IgD-negative memory B cell (primary cell): ENCODE data around the gene PTPN3. TPM values are rescaled to one million over a fixed set of nuclear protein-coding genes. Genes with fewer than 3 reads are reported as not detected.
A peak's percentile ranks its signal among the peaks of the same experiment; 100 is the strongest.

ENCODE experiments used
- H3K27ac Mint-ChIP-seq, 3 donors: one replicate each; pipeline ENCODE4 v1.8.0; 2020 to 2022; ENCODE audit warnings: mild to moderate bottlenecking in 3 of 3, mixed read lengths in 3 of 3, moderate library complexity in 1 of 3
- H3K27me3 Mint-ChIP-seq: one replicate; pipeline ENCODE4 v1.8.0; 2021; ENCODE audit warnings: mixed read lengths
- H3K36me3 Mint-ChIP-seq: one replicate; pipeline ENCODE4 v1.8.0; 2020; ENCODE audit warnings: mild to moderate bottlenecking, mixed read lengths
- H3K4me1 Mint-ChIP-seq, 3 donors: one replicate each; pipeline ENCODE4 v1.8.0; 2020 to 2022; ENCODE audit warnings: mixed read lengths in 3 of 3, mild to moderate bottlenecking in 1 of 3
- H3K4me3 Mint-ChIP-seq, 4 donors: one replicate each; pipeline ENCODE4 v1.8.0; 2020 to 2022; ENCODE audit warnings: mild to moderate bottlenecking in 4 of 4, mixed read lengths in 4 of 4, moderate library complexity in 3 of 4
- H3K9me3 Mint-ChIP-seq, 3 donors: one replicate each; pipeline ENCODE4 v1.8.0; 2020 to 2021; ENCODE audit warnings: mixed read lengths in 3 of 3, mild to moderate bottlenecking in 1 of 3
- polyA plus RNA-seq: library from polyadenylated mRNA; unstranded; fragments of 300-500 nt; fragmentation: Illumina TruSeq; gene quantifications from one replicate; pipeline ENCODE4 v1.2.3, GENCODE V29; 2021

Gene PTPN3
- polyA plus RNA-seq, 1 donor from 2014 or later, result not detected

- peak overlapping the region in 2 of 3 donors; percentile 20 to 46 for H3K27ac Mint-ChIP-seq
- peaks cover 8% of the 10 kb centered on the region for H3K27me3 Mint-ChIP-seq
- no peaks in the 10 kb centered on the region for H3K36me3 Mint-ChIP-seq
- peak overlapping the region in 3 of 4 donors; percentile 27 to 48 (median 41) for H3K4me3 Mint-ChIP-seq
- no peaks in the 10 kb centered on the region for H3K9me3 Mint-ChIP-seq
- H3K4me1 Mint-ChIP-seq, result peaks cover 18 to 30% (median 27%) of the 10 kb centered on the region in 3 donors
Observed at GRCh38 chr9:109399258-109399767, 98.8 kb downstream of the PTPN3 start.

- Mint-ChIP-seq H3K4me3 (no peak overlapping the region), H3K27me3 (peaks cover 7% of the 10 kb centered on the region), H3K27ac (peak overlapping the region in 2 of 3 donors; percentile 5 to 79), H3K4me1 (peaks cover 0 to 2% (median 2%) of the 10 kb centered on the region in 3 donors), H3K36me3 (peaks cover 2% of the 10 kb centered on the region), H3K9me3 (no peaks in the 10 kb centered on the region)
Observed at GRCh38 chr9:109391176-109391575, 106.9 kb downstream of the PTPN3 start.

- no peak overlapping the region for H3K27ac Mint-ChIP-seq
- H3K27me3 Mint-ChIP-seq, result peaks cover 15% of the 10 kb centered on the region
- peaks cover 2% of the 10 kb centered on the region for H3K36me3 Mint-ChIP-seq
- peaks cover 2% of the 10 kb centered on the region in 3 donors for H3K4me1 Mint-ChIP-seq
- H3K9me3 Mint-ChIP-seq, result peaks cover 0 to 4% (median 0%) of the 10 kb centered on the region in 3 donors
- no peak overlapping the region for H3K4me3 Mint-ChIP-seq
Observed at GRCh38 chr9:109387856-109388255, 110.3 kb downstream of the PTPN3 start.

DNA sequence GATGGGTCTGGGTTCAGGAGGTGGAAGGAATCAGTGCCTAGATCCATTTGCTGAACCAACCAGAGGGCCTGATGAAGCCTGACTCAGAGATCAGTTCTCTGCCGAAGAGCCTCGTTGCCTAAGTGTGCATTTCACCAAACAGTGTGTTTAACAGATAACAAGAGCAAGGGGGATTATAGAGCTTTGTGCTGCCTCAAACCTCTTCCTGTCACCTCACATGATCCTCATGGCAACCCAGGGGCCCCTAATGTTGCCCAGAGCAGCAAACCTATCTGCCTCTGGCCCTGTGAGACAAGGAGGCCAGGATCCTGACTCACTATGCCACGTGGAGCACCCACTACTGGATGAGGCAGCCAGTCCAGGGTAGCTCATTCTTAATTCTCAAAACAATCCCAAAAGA is 110.9 kb downstream of the PTPN3 start:
- peak overlapping the region in 1 of 3 donors; percentile 22 for H3K27ac Mint-ChIP-seq
- peaks cover 2% of the 10 kb centered on the region for H3K36me3 Mint-ChIP-seq
- peaks cover 0 to 4% (median 0%) of the 10 kb centered on the region in 3 donors for H3K9me3 Mint-ChIP-seq
- H3K27me3 Mint-ChIP-seq, result peaks cover 18% of the 10 kb centered on the region
- H3K4me3 Mint-ChIP-seq, result no peak overlapping the region
- peaks cover 2 to 6% (median 5%) of the 10 kb centered on the region in 3 donors for H3K4me1 Mint-ChIP-seq

DNA sequence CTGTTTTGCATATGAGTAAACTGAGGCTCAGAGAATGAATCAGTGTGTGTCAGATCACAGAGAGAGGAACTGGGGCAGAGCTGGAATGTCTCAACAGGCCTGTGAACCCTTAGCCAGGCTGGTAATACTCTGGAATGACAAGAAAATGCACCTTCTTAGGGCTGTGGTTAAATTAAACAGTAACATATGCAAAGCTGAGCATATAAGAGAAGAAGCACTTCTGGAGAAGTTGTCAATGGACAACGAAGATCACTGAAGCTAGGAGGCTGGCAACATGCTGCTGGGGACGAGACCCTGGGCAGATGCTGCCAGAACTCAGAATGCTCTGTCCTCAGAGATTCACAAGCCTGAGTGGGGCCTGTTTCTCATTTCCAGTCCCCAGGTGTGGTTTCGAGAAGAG is 112.6 kb downstream of the PTPN3 start:
- no peaks in the 10 kb centered on the region for H3K36me3 Mint-ChIP-seq
- peaks cover 25% of the 10 kb centered on the region for H3K27me3 Mint-ChIP-seq
- H3K27ac Mint-ChIP-seq, result no peak overlapping the region
- peaks cover 0 to 4% (median 0%) of the 10 kb centered on the region in 3 donors for H3K9me3 Mint-ChIP-seq
- H3K4me1 Mint-ChIP-seq, result peaks cover 5 to 18% (median 6%) of the 10 kb centered on the region in 3 donors
- H3K4me3 Mint-ChIP-seq, result no peak overlapping the region

DNA sequence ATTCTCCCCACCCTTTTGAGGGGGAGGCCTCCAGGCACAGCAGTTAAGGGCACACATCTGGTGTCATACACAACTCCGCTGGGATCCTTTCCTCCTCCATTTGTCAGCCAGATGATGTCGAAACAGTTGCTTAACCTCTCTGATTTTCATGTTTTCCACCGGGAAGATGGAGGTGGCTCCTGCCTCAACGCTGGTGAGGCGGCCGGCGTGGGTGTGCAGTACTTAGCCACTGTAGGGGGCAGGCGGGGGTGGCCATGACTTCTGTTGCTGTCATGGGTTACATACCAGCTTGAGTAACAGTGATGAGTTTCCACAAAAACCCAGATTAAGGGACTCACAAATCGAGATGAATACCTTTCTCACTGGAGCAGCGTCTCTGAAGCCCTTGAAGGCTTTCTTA is 114.2 kb downstream of the PTPN3 start:
- no peak overlapping the region for H3K4me3 Mint-ChIP-seq
- no peak overlapping the region for H3K27ac Mint-ChIP-seq
- H3K36me3 Mint-ChIP-seq, result no peaks in the 10 kb centered on the region
- peaks cover 25% of the 10 kb centered on the region for H3K27me3 Mint-ChIP-seq
- peaks cover 0 to 4% (median 0%) of the 10 kb centered on the region in 3 donors for H3K9me3 Mint-ChIP-seq
- H3K4me1 Mint-ChIP-seq, result peaks cover 5 to 18% (median 6%) of the 10 kb centered on the region in 3 donors

GRCh38 chr9:109383356-109383755 is 114.8 kb downstream of the PTPN3 start:
- Mint-ChIP-seq H3K27me3 (peaks cover 25% of the 10 kb centered on the region), H3K36me3 (no peaks in the 10 kb centered on the region), H3K9me3 (peaks cover 0 to 4% (median 0%) of the 10 kb centered on the region in 3 donors), H3K4me3 (no peak overlapping the region), H3K4me1 (peaks cover 5 to 18% (median 6%) of the 10 kb centered on the region in 3 donors), H3K27ac (no peak overlapping the region)

GRCh38 chr9:109382585-109382984 is 115.5 kb downstream of the PTPN3 start:
- no peak overlapping the region for H3K27ac Mint-ChIP-seq
- H3K27me3 Mint-ChIP-seq, result peaks cover 25% of the 10 kb centered on the region
- peaks cover 0 to 4% (median 0%) of the 10 kb centered on the region in 3 donors for H3K9me3 Mint-ChIP-seq
- no peaks in the 10 kb centered on the region for H3K36me3 Mint-ChIP-seq
- peaks cover 5 to 20% (median 8%) of the 10 kb centered on the region in 3 donors for H3K4me1 Mint-ChIP-seq
- no peak overlapping the region for H3K4me3 Mint-ChIP-seq

- Mint-ChIP-seq H3K27me3 (peaks cover 25% of the 10 kb centered on the region), H3K9me3 (peaks cover 0 to 4% (median 0%) of the 10 kb centered on the region in 3 donors), H3K27ac (no peak overlapping the region), H3K36me3 (no peaks in the 10 kb centered on the region), H3K4me1 (peaks cover 5 to 20% (median 8%) of the 10 kb centered on the region in 3 donors), H3K4me3 (no peak overlapping the region)
Observed at GRCh38 chr9:109382182-109382581, 115.9 kb downstream of the PTPN3 start.

- Mint-ChIP-seq H3K4me3 (peak overlapping the region in 1 of 4 donors; percentile 74), H3K27ac (no peak overlapping the region), H3K9me3 (peaks cover 0 to 4% (median 0%) of the 10 kb centered on the region in 3 donors), H3K27me3 (peaks cover 25% of the 10 kb centered on the region), H3K4me1 (peaks cover 5 to 18% (median 8%) of the 10 kb centered on the region in 3 donors), H3K36me3 (no peaks in the 10 kb centered on the region)
Observed at GRCh38 chr9:109381011-109381729, 116.9 kb downstream of the PTPN3 start.

GRCh38 chr9:109379513-109379912 is 118.6 kb downstream of the PTPN3 start:
- Mint-ChIP-seq H3K27me3 (peaks cover 28% of the 10 kb centered on the region), H3K4me3 (no peak overlapping the region), H3K4me1 (peaks cover 5 to 18% (median 8%) of the 10 kb centered on the region in 3 donors), H3K36me3 (no peaks in the 10 kb centered on the region), H3K9me3 (no peaks in the 10 kb centered on the region), H3K27ac (peak overlapping the region in 1 of 3 donors; percentile 49)

DNA sequence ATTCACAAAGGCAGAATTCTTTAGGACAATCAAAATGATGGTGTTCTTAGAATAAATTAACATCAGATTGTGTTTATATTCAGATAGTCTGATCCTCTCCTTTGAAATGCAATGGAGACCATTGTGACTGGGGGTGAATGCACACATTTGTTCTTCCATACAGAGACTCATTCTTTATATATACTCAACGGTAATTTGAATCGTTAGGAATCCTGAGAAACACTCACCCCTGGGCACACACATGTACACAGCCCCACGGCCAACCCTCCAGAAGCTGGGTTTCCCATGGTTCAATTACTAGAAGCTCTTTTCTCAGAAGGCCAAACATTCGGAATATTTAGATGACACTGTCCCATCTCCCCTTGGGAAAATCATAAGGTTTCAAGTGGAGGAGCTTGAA is 119.8 kb downstream of the PTPN3 start:
- peaks cover 0 to 2% (median 0%) of the 10 kb centered on the region in 3 donors for H3K9me3 Mint-ChIP-seq
- no peaks in the 10 kb centered on the region for H3K36me3 Mint-ChIP-seq
- peaks cover 22% of the 10 kb centered on the region for H3K27me3 Mint-ChIP-seq
- peaks cover 5 to 18% (median 8%) of the 10 kb centered on the region in 3 donors for H3K4me1 Mint-ChIP-seq
- peak overlapping the region in 1 of 4 donors; percentile 50 for H3K4me3 Mint-ChIP-seq
- H3K27ac Mint-ChIP-seq, result no peak overlapping the region

DNA sequence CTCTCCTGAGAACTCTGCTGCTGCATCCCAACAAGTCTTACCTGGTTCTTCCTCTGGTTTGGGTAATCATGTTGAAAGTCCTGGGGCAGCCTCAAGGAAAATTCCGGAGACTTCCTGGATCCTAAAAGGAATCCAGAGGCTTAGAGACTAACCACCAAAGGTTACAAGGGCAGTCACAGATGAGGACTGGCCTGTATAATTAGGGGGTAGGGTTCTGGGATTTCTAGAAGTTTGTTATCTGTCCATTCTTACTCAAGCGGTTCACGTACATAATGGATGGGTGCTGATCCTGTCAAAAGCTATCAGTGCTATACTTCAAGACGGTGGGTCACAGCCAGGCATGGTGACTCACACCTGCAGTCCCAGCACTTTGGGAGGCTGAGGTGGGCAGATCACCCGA is 125.9 kb downstream of the PTPN3 start:
- H3K4me1 Mint-ChIP-seq, result no peaks in the 10 kb centered on the region
- H3K4me3 Mint-ChIP-seq, result no peak overlapping the region
- no peaks in the 10 kb centered on the region for H3K36me3 Mint-ChIP-seq
- H3K27me3 Mint-ChIP-seq, result peaks cover 11% of the 10 kb centered on the region
- H3K27ac Mint-ChIP-seq, result no peak overlapping the region
- H3K9me3 Mint-ChIP-seq, result peaks cover 5 to 11% (median 7%) of the 10 kb centered on the region in 3 donors

- Mint-ChIP-seq H3K36me3 (no peaks in the 10 kb centered on the region), H3K4me3 (no peak overlapping the region), H3K4me1 (no peaks in the 10 kb centered on the region), H3K27ac (no peak overlapping the region), H3K9me3 (peaks cover 5 to 11% (median 7%) of the 10 kb centered on the region in 3 donors), H3K27me3 (peaks cover 14% of the 10 kb centered on the region)
Observed at GRCh38 chr9:109371374-109371773, 126.7 kb downstream of the PTPN3 start.

- Mint-ChIP-seq H3K9me3 (peaks cover 5 to 11% (median 7%) of the 10 kb centered on the region in 3 donors), H3K4me3 (no peak overlapping the region), H3K27me3 (peaks cover 10% of the 10 kb centered on the region), H3K4me1 (no peaks in the 10 kb centered on the region), H3K27ac (no peak overlapping the region), H3K36me3 (no peaks in the 10 kb centered on the region)
Observed at GRCh38 chr9:109369285-109369684, 128.8 kb downstream of the PTPN3 start.
